Tibial nerve (tissue), 4 donors: Measurements from ENCODE around the gene ABO. TPM values are rescaled to one million over a fixed set of nuclear protein-coding genes. Genes with fewer than 3 reads are reported as not detected.
"Not testable (repeated sequence)": the region's sequence is repeated elsewhere in the genome, so short reads cannot be mapped to it uniquely, and the experiment has no call there.

ENCODE experiments used
- DNase-seq, 2 donors: peaks; one replicate each; pipeline ENCODE4 v3.0.0-alpha.2; 2019; ENCODE audit warnings: low spot score in 2 of 2
- H3K27ac ChIP-seq, 4 donors: fragments of 200-600 bp; sonication (generic) in 3 of 4; one replicate each; pipeline ENCODE4 v1.5.1; 2017 to 2019; ENCODE audit warnings: mild to moderate bottlenecking in 1 of 4
- H3K27me3 ChIP-seq, 2 donors: fragments of 200-600 bp; sonication (generic) in 1 of 2; one replicate each; pipeline versions ENCODE4 v1.5.1 to v1.6.0; 2017 to 2019
- H3K36me3 ChIP-seq, 3 donors: fragments of 200-600 bp; sonication (generic); one replicate each; pipeline ENCODE4 v1.5.1; 2018 to 2019
- H3K4me1 ChIP-seq, 4 donors: fragments of 200-600 bp; sonication (generic) in 3 of 4; one replicate each; pipeline ENCODE4 v1.5.1; 2017 to 2019
- H3K4me3 ChIP-seq, 4 donors: fragments of 200-600 bp; sonication (generic) in 3 of 4; one replicate each; pipeline ENCODE4 v1.5.1; 2017 to 2019; ENCODE audit warnings: mild to moderate bottlenecking in 1 of 4, moderate library complexity in 1 of 4
- H3K9me3 ChIP-seq, 4 donors: fragments of 200-600 bp; sonication (generic) in 3 of 4; one replicate each; pipeline ENCODE4 v1.5.1; 2017 to 2019
- EP300 ChIP-seq, 2 donors: sonication (generic); formaldehyde crosslinking; IDR thresholded peaks; one replicate each; pipeline ENCODE4 v1.6.1; 2017; ENCODE audit warnings: antibody characterized with exemption in 2 of 2, mild to moderate bottlenecking in 1 of 2
- POLR2A ChIP-seq, 2 donors: fragments of 450-650 bp; IDR thresholded peaks; one replicate each; pipeline ENCODE4 v1.6.1; 2017; ENCODE audit warnings: antibody characterized with exemption in 2 of 2, mild to moderate bottlenecking in 2 of 2, moderate library complexity in 2 of 2
- whole genome bisulfite sequencing, 2 donors: methylation state at CpG; one replicate each; pipeline ENCODE4 v1.1.5; 2018; 5-methylcytosine and 5-hydroxymethylcytosine counted together
- total RNA-seq, 4 donors: library from RNA; depleted of rRNA; stranded (reverse); fragments of >200 nt; gene quantifications; one replicate each; pipeline ENCODE4 v1.1.0, GENCODE V29; 2016
- TF ChIP-seq, protein P1 (sequence below), 5 experiments: fragments of 200-600 bp in 3 of 5; fragments of 450-650 bp in 2 of 5; sonication (generic) in 3 of 5; IDR thresholded peaks; one replicate each; pipeline ENCODE4 v1.5.1; 2016 to 2019; ENCODE audit warnings: antibody characterized with exemption in 5 of 5, mild to moderate bottlenecking in 3 of 5, moderate library complexity in 2 of 5

The ABO gene
- total RNA-seq, 4 donors from 2014 or later = 4.8 to 25.5 (median 8.9) TPM

DNA sequence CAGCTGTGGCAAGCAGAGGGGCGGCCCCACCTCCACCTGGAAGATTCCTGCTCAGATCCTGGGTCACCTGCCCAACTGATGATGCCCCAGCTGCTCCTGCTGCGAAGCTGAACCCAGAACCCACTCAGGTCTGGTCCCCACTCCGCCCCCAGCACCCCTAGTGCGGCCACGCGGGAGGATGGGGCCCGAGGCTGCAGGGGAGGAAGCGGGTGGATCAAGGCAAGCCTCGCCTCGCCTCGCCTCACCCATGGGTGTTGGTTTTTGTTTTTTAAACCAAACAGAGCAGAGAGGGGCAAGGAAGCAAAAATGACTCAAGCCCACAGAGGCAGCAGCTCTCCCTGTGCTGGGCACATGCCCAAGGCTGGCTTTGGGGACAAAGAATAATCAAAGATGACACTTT is 23.2 kb downstream of the ABO start:
- no peak for DNase-seq
- TF ChIP-seq POLR2A (IDR thresholded peaks at IDR 0.05) (no peak), EP300 (IDR thresholded peaks at IDR 0.05) (no peak)
- TF ChIP-seq, protein P1, sequence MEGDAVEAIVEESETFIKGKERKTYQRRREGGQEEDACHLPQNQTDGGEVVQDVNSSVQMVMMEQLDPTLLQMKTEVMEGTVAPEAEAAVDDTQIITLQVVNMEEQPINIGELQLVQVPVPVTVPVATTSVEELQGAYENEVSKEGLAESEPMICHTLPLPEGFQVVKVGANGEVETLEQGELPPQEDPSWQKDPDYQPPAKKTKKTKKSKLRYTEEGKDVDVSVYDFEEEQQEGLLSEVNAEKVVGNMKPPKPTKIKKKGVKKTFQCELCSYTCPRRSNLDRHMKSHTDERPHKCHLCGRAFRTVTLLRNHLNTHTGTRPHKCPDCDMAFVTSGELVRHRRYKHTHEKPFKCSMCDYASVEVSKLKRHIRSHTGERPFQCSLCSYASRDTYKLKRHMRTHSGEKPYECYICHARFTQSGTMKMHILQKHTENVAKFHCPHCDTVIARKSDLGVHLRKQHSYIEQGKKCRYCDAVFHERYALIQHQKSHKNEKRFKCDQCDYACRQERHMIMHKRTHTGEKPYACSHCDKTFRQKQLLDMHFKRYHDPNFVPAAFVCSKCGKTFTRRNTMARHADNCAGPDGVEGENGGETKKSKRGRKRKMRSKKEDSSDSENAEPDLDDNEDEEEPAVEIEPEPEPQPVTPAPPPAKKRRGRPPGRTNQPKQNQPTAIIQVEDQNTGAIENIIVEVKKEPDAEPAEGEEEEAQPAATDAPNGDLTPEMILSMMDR (IDR thresholded peaks at IDR 0.05) = no peak
- Histone ChIP-seq H3K27me3 (no peaks in the 10 kb centered on the region), H3K27ac (peak overlapping the region in 2 of 4 donors; percentile 56 to 72), H3K4me1 (peaks cover 0 to 3% (median under 1%) of the 10 kb centered on the region in 4 donors), H3K4me3 (peak overlapping the region in 1 of 4 donors; percentile 12), H3K9me3 (peaks cover 0 to 10% (median 0%) of the 10 kb centered on the region in 4 donors), H3K36me3 (no peaks in the 10 kb centered on the region)
- 69 to 73% methylated on average over 10 to 11 of the region's 11 CpGs for WGBS, 2 donors

DNA sequence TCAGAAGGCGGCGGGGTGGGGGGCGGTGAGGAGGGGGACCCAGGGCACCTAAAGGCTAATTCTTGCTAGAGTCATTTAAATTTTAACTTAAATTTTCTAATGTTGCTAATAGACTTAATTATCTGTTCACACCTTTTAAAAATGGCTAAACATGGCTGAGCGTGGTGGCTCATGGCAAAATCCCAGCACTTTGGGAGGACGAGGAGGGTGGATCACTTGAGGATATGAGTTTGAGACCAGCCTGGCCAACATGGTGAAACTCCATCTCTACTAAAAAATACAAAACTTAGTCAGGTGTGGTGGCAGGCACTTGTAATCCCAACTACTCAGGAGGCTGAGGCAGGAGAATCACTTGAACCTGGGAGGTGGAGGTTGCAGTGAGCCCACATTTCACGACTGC is 23.8 kb downstream of the ABO start:
- not testable (repeated sequence) for H3K36me3 ChIP-seq, H3K4me3 ChIP-seq, H3K27me3 ChIP-seq, H3K4me1 ChIP-seq, DNase-seq, H3K27ac ChIP-seq
- H3K9me3 ChIP-seq = peaks cover 0 to 10% (median 0%) of the 10 kb centered on the region in 4 donors
- 85 to 94% methylated on average over 6 of the region's 6 CpGs for WGBS, 2 donors

DNA sequence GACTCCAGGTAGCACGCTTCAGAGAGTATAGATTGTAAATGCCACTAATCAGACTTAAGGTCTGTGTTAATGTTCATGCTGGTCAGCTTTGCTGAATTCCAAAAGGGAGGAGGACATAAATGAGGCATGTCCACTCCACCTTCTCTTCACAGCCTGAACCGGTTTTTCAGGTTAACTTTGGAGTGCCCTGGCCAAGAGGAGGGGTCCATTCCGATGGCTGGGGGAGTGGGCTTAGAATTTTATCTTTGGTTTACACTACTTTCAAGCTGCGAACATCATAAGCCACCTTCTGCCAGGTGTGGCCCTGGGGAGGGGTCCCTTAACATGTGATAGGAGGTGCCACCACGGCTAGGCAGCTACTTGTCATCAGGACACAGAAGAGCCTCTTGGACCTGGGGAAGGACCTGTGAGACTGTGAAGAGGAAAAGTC is 24.2 kb downstream of the ABO start:
- no peaks in the 10 kb centered on the region for H3K36me3 ChIP-seq
- peaks cover 0 to 3% (median 0%) of the 10 kb centered on the region in 4 donors for H3K4me1 ChIP-seq
- DNase-seq = no peak
- WGBS, 2 donors = 85 to 87% methylated on average over 5 of the region's 5 CpGs
- TF ChIP-seq EP300 (IDR thresholded peaks at IDR 0.05) (no peak), POLR2A (IDR thresholded peaks at IDR 0.05) (no peak)
- TF ChIP-seq, protein P1 (IDR thresholded peaks at IDR 0.05) = no peak
- no peak overlapping the region for H3K27ac ChIP-seq
- H3K4me3 ChIP-seq = no peak overlapping the region
- no peaks in the 10 kb centered on the region for H3K27me3 ChIP-seq
- H3K9me3 ChIP-seq = peaks cover 0 to 10% (median 0%) of the 10 kb centered on the region in 4 donors

DNA sequence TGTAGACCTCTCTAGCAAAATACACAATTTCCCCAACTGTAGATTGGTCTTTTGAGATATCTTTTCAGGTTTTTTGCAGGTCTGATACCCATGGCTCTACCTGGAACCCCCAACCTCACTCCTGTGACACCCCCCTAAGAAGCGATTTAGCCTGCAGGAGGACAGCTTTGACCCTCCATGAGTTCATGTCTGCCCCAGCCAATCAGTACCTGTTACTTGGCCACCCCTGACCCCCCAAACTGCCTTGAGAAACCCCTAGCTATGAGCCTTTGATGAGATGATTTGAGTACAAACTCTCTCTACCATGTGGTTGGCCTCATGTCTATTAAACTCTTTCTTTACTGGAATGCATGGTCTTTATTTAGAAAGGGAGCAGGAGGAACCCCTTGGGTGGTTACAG is 25.7 kb downstream of the ABO start:
- H3K4me3 ChIP-seq = no peak overlapping the region
- no peaks in the 10 kb centered on the region for H3K36me3 ChIP-seq
- no peaks in the 10 kb centered on the region for H3K27me3 ChIP-seq
- peaks cover 0 to 3% (median 0%) of the 10 kb centered on the region in 4 donors for H3K4me1 ChIP-seq
- no peak for DNase-seq
- TF ChIP-seq POLR2A (IDR thresholded peaks at IDR 0.05) = no peak
- no peak for TF ChIP-seq EP300 (IDR thresholded peaks at IDR 0.05)
- TF ChIP-seq, protein P1 (IDR thresholded peaks at IDR 0.05) = no peak
- 85 to 89% methylated on average over 1 of the region's 1 CpG for WGBS, 2 donors
- H3K9me3 ChIP-seq = peaks cover 0 to 10% (median 0%) of the 10 kb centered on the region in 4 donors
- H3K27ac ChIP-seq = no peak overlapping the region

DNA sequence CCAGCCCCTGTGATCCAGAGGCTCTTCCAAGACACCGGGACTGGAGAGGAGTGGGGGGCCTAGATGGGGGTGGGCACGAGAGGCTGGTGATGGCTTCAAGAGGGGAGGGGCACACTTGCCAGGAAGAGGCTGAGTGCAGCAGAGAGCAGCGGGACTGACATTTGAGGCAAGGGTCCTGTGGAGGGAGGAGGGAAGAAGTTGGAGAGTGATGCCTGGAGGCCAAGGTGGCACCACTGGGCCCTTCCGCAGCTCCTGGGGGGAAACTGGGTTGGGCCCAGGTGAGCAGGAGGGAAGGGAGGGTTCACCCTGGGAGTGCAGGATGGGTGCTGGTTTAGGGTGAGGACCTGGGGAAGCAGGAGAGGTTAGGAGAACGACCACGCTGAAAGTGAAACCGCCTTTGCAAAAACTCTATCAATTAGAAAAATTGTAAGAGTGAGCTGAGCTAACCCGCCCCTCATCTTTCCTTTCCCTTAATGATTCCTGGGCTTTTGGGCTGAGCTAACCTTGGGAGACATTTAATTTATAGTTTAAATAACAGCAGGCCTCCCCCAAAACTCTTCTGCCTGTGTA is 26.2 kb downstream of the ABO start:
- H3K36me3 ChIP-seq = no peaks in the 10 kb centered on the region
- 83 to 86% methylated on average over 8 of the region's 8 CpGs for WGBS, 2 donors
- no peak overlapping the region for H3K4me3 ChIP-seq
- no peak for TF ChIP-seq POLR2A (IDR thresholded peaks at IDR 0.05)
- TF ChIP-seq, protein P1 (IDR thresholded peaks at IDR 0.05) = no peak
- no peak for TF ChIP-seq EP300 (IDR thresholded peaks at IDR 0.05)
- DNase-seq = no peak
- no peak overlapping the region for H3K27ac ChIP-seq
- no peaks in the 10 kb centered on the region for H3K27me3 ChIP-seq
- H3K9me3 ChIP-seq = peaks cover 0 to 5% (median 0%) of the 10 kb centered on the region in 4 donors
- peaks cover 0 to 3% (median 0%) of the 10 kb centered on the region in 4 donors for H3K4me1 ChIP-seq
